GM21367 (cell line): ENCODE results near the gene SLC38A11.
"Not testable (repeated sequence)": the region's sequence is repeated elsewhere in the genome, so short reads cannot be mapped to it uniquely, and the experiment has no call there.

Experiments used
- ATAC-seq: cut with Tn5 transposase; IDR thresholded peaks from one replicate; pipeline ENCODE4 v1.9.1; 2021; ENCODE audit not compliant: unreplicated experiment

SLC38A11 gene

DNA sequence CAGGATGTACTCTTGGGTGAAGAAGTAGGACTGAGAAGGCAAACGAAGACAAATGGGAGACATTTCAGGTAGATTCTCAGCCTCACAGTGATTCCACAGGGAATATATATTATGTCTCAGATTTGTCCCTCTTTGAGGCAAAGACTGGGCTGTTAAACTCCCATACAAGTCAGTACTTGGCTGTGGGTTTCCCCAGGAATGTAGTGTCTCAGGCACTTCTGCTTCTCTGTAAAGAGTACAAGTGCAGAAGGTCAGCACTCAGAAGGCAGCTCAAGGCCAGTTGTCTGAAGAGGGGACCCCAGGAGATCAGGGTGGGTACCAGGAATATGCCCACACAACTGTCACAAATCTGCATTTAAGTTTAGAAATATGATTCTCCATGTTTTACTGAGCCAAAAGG lies 73.8 kb downstream of the SLC38A11 start:
- no peak for ATAC-seq

- ATAC-seq: no peak
Observed at GRCh38 chr2:164879901-164880535, 75.3 kb downstream of the SLC38A11 start.

- no peak for ATAC-seq
Observed at GRCh38 chr2:164877927-164878326, 77.4 kb downstream of the SLC38A11 start.

GRCh38 chr2:164877169-164877568 lies 78.2 kb downstream of the SLC38A11 start:
- no peak for ATAC-seq

- no peak for ATAC-seq
Observed at GRCh38 chr2:164875334-164876205, 79.8 kb downstream of the SLC38A11 start.

- ATAC-seq: no peak
Observed at GRCh38 chr2:164873210-164873908, 82.0 kb downstream of the SLC38A11 start.

DNA sequence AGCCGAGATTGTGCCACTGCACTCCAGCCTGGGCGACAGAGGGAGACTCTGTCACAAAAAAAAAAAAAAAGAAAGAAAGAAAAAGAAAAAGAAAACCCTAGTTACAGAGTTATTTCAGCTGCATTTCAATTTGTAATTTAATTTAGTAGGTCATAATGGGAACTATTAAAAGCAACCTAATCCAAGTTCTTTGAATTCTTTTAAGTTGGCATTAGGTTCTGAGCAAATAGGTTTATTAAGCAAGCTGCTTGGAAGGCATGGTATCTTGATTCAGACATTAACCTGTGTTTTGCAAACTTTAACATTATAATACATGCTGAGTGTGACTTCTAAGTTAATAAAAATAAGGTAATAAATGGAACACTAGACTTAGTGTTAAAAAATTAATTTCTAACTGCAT lies 83.9 kb downstream of the SLC38A11 start:
- no peak for ATAC-seq

GRCh38 chr2:164869420-164869772 lies 85.9 kb downstream of the SLC38A11 start:
- no peak for ATAC-seq

DNA sequence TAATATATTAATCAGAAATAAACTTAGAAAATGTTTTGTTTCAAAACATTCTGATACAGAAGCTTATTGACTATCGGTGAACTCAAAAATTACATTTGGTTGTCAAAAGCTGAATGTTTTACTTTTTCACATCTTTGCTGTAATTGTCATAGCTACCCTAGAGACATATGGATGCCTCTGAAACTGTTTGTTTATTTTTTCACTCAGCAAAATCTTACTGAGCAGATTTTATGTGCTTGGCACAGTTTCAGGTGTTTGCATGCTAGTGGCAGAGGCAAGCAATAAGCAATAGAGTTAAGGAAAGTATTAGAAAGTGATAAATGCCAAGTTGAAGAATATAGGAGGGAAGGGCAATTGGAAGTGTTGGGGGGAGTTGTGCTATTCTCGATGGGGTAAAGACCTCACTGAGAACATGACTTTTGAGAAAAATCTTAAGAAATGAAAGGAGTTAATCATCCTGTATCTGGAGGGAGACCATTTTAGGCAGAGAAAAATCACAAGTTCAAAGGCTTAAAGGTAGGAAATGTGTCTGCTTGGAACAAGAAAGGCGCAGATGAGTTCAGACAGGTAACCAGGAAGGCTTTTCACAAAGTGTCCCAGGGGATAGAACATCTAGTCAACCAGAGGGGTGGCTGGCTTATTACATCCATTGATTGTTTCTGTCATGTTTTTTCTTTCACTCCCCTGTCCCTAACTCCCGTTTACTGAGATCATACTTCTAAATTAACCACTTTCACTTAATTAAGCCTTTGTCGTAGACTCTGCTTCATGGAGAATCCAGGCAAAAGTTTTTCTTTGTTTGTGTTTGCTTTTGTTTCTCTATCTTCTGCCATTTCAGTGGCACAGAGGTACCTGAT lies 86.5 kb downstream of the SLC38A11 start:
- ATAC-seq: no peak

- ATAC-seq: no peak
Observed at GRCh38 chr2:164867779-164868397, 87.4 kb downstream of the SLC38A11 start.

DNA sequence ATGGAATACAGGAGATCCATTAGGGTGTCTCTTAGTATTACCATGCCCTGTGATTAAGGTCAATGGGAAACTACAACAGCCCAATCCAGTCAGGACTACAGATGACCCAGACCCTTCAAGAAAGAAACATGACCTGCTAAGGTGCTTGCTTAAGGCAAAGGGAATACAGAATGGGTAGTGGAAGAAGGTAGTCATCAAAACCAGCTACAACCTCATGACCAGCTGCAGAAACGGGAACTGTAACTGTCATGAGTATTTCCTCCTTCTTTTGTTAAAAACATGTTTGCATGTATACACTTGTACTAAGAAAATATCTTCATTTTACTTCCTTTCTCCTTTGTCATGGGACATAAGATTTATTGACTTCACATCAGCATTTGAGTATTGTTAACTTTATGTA lies 88.9 kb downstream of the SLC38A11 start:
- not testable (repeated sequence) for ATAC-seq

DNA sequence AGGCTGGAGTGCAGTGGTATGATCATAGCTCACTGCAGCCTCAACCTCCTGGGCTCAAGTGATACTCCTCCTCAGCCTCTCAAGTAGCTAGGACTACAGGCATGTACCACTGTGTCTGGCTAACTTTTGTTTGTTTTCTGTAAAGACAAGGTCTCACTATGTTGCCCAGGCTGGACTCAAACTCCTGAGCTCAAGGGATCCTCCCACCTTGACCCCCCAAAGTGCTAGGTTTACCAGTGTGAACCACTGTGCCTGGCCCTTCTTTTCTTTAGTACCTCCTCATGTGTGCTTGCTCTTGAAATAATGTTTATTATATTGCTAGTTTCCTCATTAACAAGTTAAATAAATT lies 94.7 kb downstream of the SLC38A11 start:
- ATAC-seq: no peak

- not testable (repeated sequence) for ATAC-seq
Observed at GRCh38 chr2:164859906-164860693, 95.2 kb downstream of the SLC38A11 start.

GRCh38 chr2:164859251-164859818 lies 96.0 kb downstream of the SLC38A11 start:
- no peak for ATAC-seq

DNA sequence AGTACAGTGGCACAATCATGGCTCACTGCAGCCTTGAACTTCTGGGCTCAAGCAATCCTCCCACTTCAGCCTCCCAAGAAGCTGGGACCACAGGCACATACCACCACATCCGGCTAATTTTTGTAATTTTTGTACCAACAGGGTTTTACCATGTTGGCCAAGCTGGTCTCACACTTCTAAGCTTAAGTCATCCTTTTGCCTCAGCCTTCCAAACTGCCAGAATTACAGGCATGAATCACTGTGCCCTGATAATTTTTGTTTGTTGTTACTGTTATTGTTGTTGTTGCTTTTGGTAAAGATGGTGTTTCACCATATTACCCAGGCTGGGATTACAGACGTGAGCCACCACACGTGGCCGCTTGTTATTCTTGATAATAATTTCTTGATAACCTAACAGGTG lies 103.2 kb downstream of the SLC38A11 start:
- ATAC-seq: no peak

DNA sequence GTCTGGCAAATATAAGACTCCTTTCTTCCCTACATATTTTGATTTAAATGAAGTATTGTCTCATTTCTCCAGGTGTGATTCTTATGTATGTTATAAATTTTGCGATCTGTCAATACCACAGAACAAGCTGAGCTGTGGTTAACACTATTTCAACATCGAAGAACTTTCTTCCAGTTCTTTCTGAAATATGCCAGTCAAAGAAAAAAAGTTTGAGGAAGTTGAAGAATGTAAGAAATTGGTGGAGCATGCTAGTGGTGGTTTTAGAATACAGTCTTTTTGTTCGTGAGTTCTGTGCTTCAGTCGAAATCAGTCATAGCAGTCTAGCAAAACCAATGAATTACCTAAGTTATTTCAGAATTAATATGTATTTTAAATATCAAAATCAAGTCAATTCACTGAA lies 105.1 kb downstream of the SLC38A11 start:
- ATAC-seq: no peak

DNA sequence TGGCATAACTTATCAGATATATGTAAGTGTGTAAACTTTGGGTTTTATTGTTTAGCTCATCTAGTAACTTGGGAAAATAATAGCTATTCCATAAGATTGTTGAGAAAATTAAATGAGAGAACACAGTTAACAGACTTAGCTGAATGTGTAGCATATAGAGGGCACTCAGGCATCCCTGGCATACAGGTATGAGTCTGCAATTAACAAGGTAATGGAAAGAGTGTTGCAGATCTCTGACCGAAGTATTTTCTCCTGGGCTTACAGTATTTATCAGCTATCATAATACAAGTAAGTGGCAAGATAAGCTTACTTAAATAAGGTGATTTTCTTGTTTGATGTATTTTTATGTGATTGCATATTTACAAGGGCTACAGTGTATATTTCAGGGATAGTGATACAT lies 105.8 kb downstream of the SLC38A11 start:
- no peak for ATAC-seq

- ATAC-seq: no peak
Observed at GRCh38 chr2:164847981-164848741, 107.2 kb downstream of the SLC38A11 start.

DNA sequence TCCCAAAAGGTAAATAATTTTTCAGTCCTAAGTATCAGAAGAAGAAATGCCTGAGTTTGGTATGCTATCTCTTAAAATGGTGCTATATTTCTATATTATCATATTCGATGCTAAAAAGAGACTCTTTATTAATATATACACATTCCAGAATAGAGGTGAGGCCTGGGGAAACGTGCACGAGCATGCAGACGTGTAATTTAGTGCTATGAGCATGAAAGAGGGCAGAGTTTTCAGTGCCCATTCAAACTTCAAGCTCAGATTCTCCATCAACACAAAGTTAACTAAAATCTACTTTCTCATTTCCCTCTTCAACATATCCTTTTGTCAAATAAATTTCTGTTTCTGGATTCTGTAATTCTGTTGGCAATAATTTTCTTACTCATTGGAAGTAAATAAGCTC lies 108.0 kb downstream of the SLC38A11 start:
- ATAC-seq: no peak
